ENCODE data around the gene TMEM51.

TMEM51 gene

DNA sequence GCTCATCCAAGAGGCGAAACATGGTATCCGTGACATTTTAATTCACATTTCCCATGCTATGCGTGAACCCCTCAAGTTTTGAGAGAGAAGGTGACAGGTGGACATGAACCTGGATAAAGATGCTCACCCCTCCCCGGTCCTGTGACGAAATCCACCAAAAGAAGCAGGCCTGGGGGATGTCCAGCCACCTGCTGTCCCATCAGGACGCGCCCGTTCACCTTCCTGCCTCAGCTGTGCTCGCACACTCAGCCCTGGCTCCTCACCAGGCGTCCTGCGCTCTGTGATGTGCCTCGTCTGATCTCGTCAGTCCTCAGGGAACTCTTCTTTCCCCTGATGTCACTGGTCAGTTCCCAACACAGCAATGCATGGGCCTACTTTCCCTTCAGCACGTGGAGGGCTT is 103.8 kb downstream of the TMEM51 start:
- no peak for DNase-seq (ENCODE audit: low read depth)
- no peak overlapping the region for H3K4me3 ChIP-seq (ENCODE audit: low read depth, low read length)

DNA sequence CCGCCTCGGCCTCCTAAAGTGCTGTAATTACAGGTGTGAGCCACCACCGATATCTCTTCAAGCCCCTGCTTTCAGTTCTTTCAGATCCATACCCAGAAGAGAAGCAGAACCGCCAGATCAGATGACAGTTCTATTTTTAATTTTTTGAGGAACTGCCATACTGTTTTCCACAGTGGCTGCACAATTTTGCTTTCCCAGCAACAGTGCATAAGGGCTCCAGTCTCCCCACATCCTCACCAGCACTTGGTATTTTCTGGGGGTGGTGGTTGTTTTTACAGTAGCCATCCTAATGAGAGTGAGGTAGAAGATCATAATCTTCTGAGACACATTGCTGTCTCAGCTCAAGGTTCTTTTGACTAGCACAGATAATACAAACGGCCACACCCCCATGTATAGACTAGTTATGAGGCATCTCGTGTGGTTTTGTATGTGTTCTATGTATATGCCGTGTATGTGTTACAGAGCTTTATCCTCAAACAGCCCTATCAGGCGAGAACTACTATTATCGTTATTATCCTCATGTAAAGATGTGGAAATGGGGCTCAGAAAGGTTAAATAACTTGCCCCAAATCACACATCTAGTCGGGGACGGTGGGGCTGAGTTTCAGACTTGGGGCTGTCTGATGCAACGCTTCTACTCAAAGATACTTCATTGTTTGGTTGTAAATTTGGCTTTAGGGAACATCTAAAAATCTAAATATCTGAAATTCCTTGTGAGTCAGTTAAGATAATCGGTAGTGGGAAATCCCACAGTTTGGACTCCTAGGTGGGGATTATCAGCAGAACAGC is 105.5 kb downstream of the TMEM51 start:
- H3K4me3 ChIP-seq (ENCODE audit: low read depth, low read length), result no peak overlapping the region
- DNase-seq (ENCODE audit: low read depth), result no peak

DNA sequence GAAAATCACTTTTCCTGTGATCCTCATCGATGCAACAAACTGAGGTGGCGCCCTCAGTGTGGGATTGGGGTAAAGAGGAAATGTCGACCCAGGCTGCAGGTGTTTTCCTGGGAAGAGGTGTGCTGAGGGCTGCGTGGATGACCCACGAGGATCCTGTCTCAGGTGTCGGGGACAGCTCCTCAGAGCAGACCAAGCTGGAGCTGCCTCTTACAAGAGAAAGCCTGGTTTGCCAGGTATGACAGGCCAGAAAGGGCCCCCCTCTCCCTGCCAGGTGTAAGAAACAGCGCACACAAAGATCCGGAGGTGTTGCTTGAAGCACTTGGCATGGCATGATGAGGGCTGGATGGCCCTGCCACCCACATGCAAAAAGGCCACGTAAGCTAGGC is 106.1 kb downstream of the TMEM51 start:
- no peak for DNase-seq (ENCODE audit: low read depth)

DNA sequence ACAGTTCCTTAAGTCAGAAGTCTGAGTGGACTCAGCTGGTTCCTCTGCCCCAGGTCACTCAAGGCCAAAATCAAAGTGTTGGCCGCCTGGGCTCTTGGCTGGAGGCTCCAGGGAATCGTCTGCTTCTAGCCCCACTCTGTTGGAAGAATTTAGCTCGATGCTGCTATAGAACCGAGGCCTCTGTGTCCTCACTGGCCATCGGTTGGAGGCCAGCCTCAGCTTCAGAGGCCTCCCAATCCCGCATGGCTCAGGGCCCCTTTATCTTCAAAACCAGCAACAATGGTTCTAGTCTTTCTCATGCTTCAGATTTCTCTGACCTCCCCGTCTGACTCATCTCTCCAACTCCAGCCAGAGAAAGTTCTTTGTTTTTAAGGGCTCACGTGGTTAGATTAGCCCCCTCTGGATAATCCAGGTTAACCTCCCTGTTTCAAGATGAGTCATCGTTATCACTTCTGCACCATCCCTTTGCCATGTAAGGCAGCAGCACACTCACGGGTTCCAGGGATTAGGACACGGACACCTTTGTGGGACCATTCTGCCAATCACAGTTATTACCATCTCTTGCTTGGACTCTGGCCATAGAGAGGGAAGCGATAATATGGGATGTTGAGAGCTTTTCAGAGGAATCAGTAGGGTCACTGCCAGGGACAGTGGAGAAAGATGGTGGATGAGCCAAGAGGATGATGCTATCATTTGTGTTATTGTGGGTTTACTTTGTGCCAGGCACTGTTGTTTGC is 107.0 kb downstream of the TMEM51 start:
- no peak for DNase-seq (ENCODE audit: low read depth)
- H3K4me3 ChIP-seq (ENCODE audit: low read depth, low read length), result no peak overlapping the region

More for the DNA sequence above, 106.1 kb downstream of the TMEM51 start:
- no peak overlapping the region for H3K4me3 ChIP-seq (ENCODE audit: low read depth, low read length)

DNA sequence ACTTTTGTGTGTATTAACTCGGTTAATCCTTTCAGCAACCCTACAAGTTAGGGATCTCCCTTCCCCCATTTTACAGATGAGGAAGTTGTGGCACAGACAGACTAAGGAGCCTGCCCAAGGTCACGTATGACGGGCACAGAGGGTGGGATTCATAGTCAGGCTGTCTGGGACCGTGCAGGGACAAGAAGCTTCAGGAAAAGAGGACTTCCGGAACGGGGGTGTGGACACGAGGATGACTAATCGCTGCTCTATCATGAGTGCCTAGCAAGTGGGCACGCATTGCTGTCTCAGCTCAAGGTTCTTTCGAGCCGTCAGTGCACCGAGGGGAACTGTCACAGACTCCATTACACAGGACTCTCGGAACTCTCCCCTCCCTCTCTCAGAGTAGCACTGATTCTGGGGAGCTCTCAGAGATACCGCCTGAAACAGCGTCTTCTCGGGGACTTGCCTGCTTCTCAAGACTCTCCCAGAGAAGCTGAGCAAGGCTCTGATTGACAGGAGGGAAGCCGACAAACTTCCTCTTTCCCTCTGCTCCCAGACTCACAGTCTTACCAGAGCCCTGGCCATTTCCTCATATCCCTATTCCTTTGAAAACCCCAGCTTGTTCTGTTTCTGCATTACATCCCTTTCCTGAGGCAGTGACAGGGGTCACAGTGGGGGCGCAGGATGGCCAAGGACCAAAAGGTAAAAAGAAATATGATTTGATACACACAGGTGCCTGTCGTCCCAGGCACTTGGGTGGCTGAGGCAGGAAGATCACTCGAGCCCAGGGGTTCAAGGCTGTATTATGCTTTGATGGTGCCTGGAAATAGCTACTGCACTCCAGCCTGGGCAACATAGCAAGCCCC is 107.8 kb downstream of the TMEM51 start:
- DNase-seq (ENCODE audit: low read depth), result no peak
- H3K4me3 ChIP-seq (ENCODE audit: low read depth, low read length), result no peak overlapping the region

DNA sequence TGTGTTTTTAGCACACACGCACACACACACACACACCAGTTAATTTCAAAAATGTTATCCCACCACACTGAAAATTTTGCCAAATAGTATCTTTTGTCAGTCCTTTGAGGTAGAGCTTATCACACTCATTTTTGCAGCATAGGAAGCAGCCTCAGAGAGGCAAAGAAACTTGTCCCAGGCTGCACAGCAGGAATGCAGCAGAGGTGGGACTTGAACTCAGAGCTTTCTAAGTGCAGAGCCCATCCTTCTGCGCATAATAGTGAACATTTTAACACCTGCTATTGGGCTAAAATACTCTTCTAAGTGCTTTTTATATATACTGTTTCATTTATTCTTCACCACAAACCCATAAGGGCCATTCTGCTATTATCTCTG is 108.4 kb downstream of the TMEM51 start:
- no peak overlapping the region for H3K4me3 ChIP-seq (ENCODE audit: low read depth, low read length)
- no peak for DNase-seq (ENCODE audit: low read depth)

DNA sequence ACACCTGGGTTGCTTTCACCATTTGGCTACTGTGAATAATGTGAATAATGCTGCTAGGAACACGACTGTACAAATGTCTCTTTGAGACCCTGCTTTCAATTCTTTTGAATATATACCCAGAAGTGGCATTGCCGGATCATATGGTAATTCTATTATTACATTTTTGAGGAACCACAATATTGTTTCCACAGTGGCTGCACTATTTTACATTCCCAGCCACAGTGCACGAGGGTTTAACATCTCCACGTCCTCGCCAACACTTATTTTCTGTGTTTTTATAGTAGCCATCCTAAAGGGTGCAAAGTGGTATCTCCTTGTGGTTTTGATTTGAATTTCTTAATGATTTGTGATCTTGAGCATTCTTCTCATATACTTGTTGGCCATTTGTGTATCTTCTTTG is 109.2 kb downstream of the TMEM51 start:
- no peak for DNase-seq (ENCODE audit: low read depth)
- no peak overlapping the region for H3K4me3 ChIP-seq (ENCODE audit: low read depth, low read length)

DNA sequence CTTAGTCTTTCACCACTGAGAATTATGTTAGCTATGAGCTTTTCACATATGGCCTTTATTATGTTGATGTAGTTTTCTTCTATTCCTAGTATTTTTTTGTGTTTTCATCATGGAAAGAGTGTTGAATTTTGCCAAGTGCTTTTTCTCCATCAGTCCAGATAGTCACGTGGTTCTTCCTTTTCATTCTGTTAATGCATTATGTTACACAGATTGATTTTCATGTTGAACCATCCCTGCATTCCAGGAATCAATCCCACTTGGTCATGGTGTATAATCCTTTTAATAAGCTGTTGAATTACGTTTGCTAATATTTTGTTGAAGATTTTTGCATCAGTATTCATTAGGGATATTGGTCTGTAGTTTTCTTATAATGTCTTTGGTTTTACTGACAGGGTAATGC is 111.2 kb downstream of the TMEM51 start:
- DNase-seq (ENCODE audit: low read depth), result no peak
- no peak overlapping the region for H3K4me3 ChIP-seq (ENCODE audit: low read depth, low read length)
